ENCODE data around the gene RBM47. TPM values are rescaled to one million over a fixed set of nuclear protein-coding genes. Genes with fewer than 3 reads are reported as not detected.

The RBM47 gene
- total and polyA plus RNA-seq, 2 donors (not counting 1 experiment from before 2014, with no cell fraction given) = 0.14 to 1.8 TPM

- Histone ChIP-seq H3K4me1 (ENCODE audit: control insufficient read depth, extremely low read depth, insufficient read depth, low read length) (no peaks in the 10 kb centered on the region), H3K9ac (ENCODE audit: insufficient read depth, low read length) (no peak overlapping the region), H3K27me3 (ENCODE audit: control insufficient read depth, insufficient read depth, low read length) (no peaks in the 10 kb centered on the region), H4K20me1 (ENCODE audit: control insufficient read depth, extremely low read depth, insufficient read depth, low read length) (no peaks in the 10 kb centered on the region), H2AFZ (ENCODE audit: low read length) (no peak overlapping the region), H3K36me3 (ENCODE audit: control insufficient read depth, insufficient read depth, low read length) (no peaks in the 10 kb centered on the region), H3K4me3 (replicated peaks in 1 of 4; ENCODE audit: control extremely low read depth in 1 of 4, insufficient read depth in 1 of 4, low read depth in 3 of 4, low read length in 4 of 4) (no peak overlapping the region), H3K4me2 (ENCODE audit: extremely low read depth, insufficient read depth, low read length) (no peak overlapping the region), H3K9me3 (ENCODE audit: control insufficient read depth, insufficient read depth, low read depth, low read length) (no peaks in the 10 kb centered on the region), H3K79me2 (ENCODE audit: control insufficient read depth, insufficient read depth, low read length) (no peaks in the 10 kb centered on the region), H3K27ac (ENCODE audit: insufficient read depth, low read length) (no peak overlapping the region)
- no peak for DNase-seq (ENCODE audit: low read depth in 2 of 2)
- TF ChIP-seq, protein P1, sequence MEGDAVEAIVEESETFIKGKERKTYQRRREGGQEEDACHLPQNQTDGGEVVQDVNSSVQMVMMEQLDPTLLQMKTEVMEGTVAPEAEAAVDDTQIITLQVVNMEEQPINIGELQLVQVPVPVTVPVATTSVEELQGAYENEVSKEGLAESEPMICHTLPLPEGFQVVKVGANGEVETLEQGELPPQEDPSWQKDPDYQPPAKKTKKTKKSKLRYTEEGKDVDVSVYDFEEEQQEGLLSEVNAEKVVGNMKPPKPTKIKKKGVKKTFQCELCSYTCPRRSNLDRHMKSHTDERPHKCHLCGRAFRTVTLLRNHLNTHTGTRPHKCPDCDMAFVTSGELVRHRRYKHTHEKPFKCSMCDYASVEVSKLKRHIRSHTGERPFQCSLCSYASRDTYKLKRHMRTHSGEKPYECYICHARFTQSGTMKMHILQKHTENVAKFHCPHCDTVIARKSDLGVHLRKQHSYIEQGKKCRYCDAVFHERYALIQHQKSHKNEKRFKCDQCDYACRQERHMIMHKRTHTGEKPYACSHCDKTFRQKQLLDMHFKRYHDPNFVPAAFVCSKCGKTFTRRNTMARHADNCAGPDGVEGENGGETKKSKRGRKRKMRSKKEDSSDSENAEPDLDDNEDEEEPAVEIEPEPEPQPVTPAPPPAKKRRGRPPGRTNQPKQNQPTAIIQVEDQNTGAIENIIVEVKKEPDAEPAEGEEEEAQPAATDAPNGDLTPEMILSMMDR (conservative IDR thresholded peaks at IDR 0.05 in 1 of 2, IDR thresholded peaks at IDR 0.05 in 1 of 2; ENCODE audit: low read depth in 1 of 2, low read length in 2 of 2) = no peak
- TF ChIP-seq EZH2 (IDR thresholded peaks at IDR 0.05; ENCODE audit: low read length, missing control alignments) = no peak
Observed at GRCh38 chr4:40375095-40375494, 254.6 kb downstream of the RBM47 start.

DNA sequence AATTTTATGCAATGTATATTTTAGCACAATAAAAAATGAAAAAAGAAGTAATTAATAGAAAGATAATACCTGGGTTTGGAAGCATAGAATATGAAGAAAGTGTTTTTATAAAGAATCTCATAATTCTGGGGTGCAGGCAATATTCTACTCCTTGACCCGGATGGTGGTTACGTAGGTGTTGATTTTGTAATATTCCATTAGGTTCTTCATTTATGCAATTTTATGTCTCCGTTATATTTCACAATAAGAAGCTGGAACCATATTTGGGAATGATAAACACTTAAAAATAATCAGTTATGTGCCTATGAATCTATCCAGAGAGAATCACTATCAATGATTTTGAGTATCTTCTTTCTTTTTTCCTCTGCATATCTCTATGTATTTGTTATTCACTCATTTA is 256.0 kb downstream of the RBM47 start:
- H3K27me3 ChIP-seq (ENCODE audit: control insufficient read depth, insufficient read depth, low read length) = no peaks in the 10 kb centered on the region
- no peak for DNase-seq (ENCODE audit: low read depth in 2 of 2)
- no peak overlapping the region for H3K9ac ChIP-seq (ENCODE audit: insufficient read depth, low read length)
- TF ChIP-seq, protein P1 (conservative IDR thresholded peaks at IDR 0.05 in 1 of 2, IDR thresholded peaks at IDR 0.05 in 1 of 2; ENCODE audit: low read depth in 1 of 2, low read length in 2 of 2) = no peak
- no peak for TF ChIP-seq EZH2 (IDR thresholded peaks at IDR 0.05; ENCODE audit: low read length, missing control alignments)
- H2AFZ ChIP-seq (ENCODE audit: low read length) = no peak overlapping the region
- no peaks in the 10 kb centered on the region for H3K79me2 ChIP-seq (ENCODE audit: control insufficient read depth, insufficient read depth, low read length)
- no peak overlapping the region for H3K4me3 ChIP-seq (replicated peaks in 1 of 4; ENCODE audit: control extremely low read depth in 1 of 4, insufficient read depth in 1 of 4, low read depth in 3 of 4, low read length in 4 of 4)
- no peaks in the 10 kb centered on the region for H3K9me3 ChIP-seq (ENCODE audit: control insufficient read depth, insufficient read depth, low read depth, low read length)
- no peak overlapping the region for H3K27ac ChIP-seq (ENCODE audit: insufficient read depth, low read length)
- no peaks in the 10 kb centered on the region for H3K4me1 ChIP-seq (ENCODE audit: control insufficient read depth, extremely low read depth, insufficient read depth, low read length)
- no peak overlapping the region for H3K4me2 ChIP-seq (ENCODE audit: extremely low read depth, insufficient read depth, low read length)
- no peaks in the 10 kb centered on the region for H3K36me3 ChIP-seq (ENCODE audit: control insufficient read depth, insufficient read depth, low read length)
- no peaks in the 10 kb centered on the region for H4K20me1 ChIP-seq (ENCODE audit: control insufficient read depth, extremely low read depth, insufficient read depth, low read length)

Other genes starting within 250 kb of the RBM47 start
- 0.33 and 0.51 TPM in 2 replicates for gene NSUN7, start 120.1 kb upstream of the RBM47 start, total RNA-seq
- gene NSUN7, start 120.1 kb upstream of the RBM47 start, polyA plus RNA-seq = not detected in 2 replicates